GM12874 (cell line): ENCODE data around the gene NOC2L.

Source experiments
- TF ChIP-seq, protein P1 (sequence below): IDR thresholded peaks from 2 replicates; pipeline ENCODE4 v1.5.1; 2011; ENCODE audit warnings: low read depth, mild to moderate bottlenecking, control low read depth, low read length, moderate library complexity; ENCODE audit not compliant: insufficient read depth

NOC2L gene

DNA sequence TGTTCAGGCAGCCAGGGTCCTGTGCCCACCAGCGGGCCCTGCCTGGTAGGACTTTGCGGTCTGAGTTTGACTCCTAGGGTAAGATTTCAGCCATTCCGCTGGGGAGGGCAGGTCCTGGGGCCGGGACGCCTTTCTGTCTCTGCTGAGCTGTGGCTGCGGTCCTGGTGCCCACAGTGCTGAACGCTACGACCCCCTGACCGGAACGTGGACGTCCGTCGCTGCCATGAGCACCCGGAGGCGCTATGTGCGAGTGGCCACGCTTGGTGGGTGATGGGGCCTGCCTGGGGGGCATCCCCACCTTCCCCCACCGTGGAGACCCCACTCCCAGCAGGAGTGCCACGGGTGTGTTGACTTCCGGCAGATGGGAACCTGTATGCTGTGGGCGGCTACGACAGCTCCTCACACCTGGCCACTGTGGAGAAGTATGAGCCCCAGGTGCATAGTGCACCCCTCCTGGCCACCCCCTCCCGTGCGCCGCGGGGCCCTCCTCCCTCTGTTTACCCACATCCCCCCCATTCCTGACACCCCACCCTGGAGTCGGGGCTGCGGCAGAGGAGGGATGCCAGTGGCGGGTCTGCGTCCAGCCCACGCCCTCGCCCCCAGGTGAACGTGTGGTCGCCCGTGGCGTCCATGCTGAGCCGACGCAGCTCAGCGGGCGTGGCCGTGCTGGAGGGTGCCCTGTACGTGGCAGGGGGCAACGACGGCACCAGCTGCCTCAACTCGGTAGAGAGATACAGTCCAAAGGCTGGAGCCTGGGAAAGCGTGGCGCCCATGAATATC, 4.9 kb upstream of the NOC2L start:
- TF ChIP-seq, protein P1, sequence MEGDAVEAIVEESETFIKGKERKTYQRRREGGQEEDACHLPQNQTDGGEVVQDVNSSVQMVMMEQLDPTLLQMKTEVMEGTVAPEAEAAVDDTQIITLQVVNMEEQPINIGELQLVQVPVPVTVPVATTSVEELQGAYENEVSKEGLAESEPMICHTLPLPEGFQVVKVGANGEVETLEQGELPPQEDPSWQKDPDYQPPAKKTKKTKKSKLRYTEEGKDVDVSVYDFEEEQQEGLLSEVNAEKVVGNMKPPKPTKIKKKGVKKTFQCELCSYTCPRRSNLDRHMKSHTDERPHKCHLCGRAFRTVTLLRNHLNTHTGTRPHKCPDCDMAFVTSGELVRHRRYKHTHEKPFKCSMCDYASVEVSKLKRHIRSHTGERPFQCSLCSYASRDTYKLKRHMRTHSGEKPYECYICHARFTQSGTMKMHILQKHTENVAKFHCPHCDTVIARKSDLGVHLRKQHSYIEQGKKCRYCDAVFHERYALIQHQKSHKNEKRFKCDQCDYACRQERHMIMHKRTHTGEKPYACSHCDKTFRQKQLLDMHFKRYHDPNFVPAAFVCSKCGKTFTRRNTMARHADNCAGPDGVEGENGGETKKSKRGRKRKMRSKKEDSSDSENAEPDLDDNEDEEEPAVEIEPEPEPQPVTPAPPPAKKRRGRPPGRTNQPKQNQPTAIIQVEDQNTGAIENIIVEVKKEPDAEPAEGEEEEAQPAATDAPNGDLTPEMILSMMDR, result no peak

DNA sequence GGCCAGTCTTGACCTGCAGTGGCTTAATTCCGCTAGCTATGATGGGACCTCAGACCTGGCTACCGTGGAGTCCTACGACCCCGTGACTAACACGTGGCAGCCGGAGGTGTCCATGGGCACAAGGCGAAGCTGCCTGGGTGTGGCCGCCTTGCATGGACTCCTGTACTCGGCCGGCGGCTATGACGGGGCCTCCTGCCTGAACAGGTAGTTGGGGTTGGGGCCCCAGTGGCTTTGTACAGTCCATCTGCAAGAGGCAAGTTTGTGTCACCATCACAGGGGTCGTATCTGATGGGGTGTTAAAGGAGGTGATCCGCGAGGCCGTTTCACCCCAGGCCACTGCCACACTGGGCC, 4.2 kb upstream of the NOC2L start:
- TF ChIP-seq, protein P1, result no peak

DNA sequence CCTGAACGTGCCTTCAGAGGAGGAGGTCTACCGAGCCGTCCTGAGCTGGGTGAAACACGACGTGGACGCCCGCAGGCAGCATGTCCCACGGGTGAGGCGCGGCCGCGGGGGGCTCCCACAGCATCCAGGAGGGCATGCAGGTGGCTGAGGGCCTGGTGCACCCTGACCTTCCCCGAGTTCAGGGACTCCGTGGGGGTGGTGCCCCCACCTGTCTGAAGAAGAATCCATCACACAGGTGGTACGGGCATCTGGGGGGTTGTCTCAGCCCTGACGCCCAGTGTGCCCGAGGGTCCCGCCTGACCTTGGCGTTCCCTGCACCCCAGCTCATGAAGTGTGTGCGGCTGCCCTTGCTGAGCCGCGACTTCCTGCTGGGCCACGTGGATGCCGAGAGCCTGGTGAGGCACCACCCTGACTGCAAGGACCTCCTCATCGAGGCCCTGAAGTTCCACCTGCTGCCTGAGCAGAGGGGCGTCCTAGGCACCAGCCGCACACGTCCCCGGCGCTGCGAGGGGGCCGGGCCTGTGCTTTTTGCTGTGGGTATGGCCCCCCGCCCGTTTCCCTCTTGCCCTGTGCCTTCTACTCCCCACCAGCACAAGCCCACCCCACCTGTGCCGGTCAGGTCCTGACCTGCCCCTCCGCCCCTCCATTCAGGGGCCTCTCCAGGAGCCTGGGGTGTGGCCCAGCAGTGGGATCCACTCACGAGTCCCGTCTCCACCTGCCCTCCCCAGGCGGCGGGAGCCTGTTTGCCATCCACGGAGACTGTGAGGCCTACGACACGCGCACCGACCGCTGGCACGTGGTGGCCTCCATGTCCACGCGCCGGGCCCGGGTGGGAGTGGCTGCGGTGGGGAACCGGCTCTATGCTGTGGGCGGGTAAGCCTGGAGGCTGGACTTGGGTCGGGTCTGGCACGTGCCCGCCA, 3.6 kb upstream of the NOC2L start:
- TF ChIP-seq, protein P1, result no peak

DNA sequence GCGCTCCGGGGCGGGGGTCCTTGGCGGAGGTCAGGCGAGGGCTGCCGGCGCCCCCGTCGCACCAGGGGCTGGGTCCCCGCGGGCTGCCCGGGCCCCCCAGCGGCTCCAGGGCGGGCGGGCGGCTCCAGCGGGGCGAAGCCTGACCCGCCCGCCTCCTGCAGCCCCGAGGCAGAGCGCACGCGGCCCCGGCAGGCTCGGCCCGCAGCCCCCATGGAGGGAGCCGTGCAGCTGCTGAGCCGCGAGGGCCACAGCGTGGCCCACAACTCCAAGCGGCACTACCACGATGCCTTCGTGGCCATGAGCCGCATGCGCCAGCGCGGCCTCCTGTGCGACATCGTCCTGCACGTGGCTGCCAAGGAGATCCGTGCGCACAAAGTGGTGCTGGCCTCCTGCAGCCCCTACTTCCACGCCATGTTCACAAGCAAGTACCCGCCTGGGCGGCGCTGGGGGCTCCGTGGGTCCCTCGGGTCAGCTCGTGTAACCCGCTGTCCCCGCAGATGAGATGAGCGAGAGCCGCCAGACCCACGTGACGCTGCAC, 2.1 kb upstream of the NOC2L start:
- TF ChIP-seq, protein P1, result no peak

DNA sequence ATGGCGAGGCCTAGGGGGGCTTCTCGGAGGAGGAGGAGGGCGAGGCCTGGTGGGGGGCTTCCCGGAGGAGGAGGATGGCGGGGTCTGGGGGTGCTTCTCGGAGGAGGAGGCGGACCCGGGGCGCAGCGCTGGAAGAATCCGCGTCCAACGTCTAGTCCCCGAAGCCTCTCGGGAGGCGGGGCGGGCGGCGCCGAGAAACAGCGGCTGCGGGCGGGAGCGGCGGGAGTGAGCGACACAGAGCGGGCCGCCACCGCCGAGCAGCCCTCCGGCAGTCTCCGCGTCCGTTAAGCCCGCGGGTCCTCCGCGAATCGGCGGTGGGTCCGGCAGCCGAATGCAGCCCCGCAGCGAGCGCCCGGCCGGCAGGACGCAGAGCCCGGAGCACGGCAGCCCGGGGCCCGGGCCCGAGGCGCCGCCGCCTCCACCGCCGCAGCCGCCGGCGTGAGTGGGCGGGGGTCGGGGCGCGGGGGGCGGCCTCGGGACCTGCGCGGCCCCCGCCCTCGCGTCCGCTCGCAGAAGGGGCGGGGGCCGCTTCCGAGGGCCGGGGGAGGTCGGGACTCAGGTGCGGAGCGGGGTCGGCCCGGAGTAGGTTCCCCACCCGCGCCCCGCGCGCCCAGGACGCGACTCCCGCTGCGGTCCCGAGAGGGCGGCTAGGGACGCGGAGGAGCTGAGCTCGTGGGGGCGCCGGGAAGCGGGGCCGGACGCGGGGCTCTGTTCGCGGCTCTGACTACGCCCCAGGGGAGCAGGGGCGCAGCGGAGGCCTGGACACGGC, 1.5 kb upstream of the NOC2L start, which contains the start of gene KLHL17:
Gene KLHL17 (plus strand): TSS at position 222 of the 769 bp plus-strand sequence. CDS start 110 bp downstream, at position 332.
- TF ChIP-seq, protein P1, result no peak

DNA sequence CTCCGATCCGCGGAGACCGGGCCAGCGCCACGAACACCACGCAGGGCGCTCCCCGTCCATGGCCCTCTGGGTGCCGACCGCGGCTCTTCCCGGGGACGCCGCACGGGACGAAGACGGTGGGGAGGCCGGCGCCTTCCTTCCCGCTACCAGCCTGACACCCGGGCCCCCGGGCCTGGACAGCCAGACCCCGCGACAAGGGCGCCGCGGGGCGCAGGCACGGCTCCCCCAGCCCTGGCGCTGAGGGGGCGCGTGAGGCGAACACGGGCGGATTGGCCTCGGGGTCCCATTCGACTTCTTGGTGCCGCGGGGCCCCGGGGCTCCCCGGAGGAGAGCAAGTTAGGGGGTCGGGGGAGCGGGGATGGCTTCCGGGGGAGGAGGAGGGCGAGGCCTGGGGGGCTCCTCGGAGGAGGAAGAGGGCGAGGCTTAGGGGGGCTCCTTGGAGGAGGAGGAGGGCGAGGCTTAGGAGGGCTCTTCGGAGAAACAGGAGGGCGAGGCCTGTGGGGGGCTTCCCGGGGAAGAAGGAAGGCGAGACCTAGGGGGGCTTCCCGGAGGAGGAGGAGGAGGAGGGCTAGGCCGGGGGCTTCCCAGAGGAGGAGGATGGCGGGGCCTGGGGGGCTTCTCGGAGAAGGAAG, 791 bp upstream of the NOC2L start:
- TF ChIP-seq, protein P1, result no peak
